OCI-LY3 (cell line): Measurements from ENCODE around the gene SSTR5.
A peak's percentile ranks its signal among the peaks of the same experiment; 100 is the strongest.

Experiments
- H2AFZ ChIP-seq: fragments of 200-600, 300-600 bp; shearing (Covaris generic); 2 replicates; pipeline ENCODE4 v1.6.0; 2014; ENCODE audit warnings: antibody characterized with exemption, low read depth, low read length
- H3K27ac ChIP-seq: fragments of 200-600, 300-600 bp; sonication (generic); 2 replicates; pipeline ENCODE4 v1.5.1; 2014; ENCODE audit warnings: mild to moderate bottlenecking, low read length, moderate library complexity, mixed read lengths
- H3K27me3 ChIP-seq: fragments of 200-600, 300-600 bp; sonication (generic); 2 replicates; pipeline ENCODE4 v1.6.1; 2014; ENCODE audit warnings: low read depth, low read length, mixed read lengths
- H3K36me3 ChIP-seq: fragments of 200-600, 300-600 bp; sonication (generic); replicated peaks from 2 replicates; pipeline ENCODE3; 2014; ENCODE audit warnings: low read depth, low read length, mixed read lengths
- H3K4me1 ChIP-seq: fragments of 300-600, 200-600 bp; sonication (generic); 2 replicates; pipeline ENCODE4 v1.6.1; 2014; ENCODE audit warnings: low read length, mixed read lengths
- H3K4me2 ChIP-seq: fragments of 200-600, 300-600 bp; sonication (generic); 2 replicates; pipeline ENCODE4 v1.6.1; 2014; ENCODE audit warnings: low read length, mixed read lengths
- H3K4me3 ChIP-seq: fragments of 300-600, 200-600 bp; sonication (generic); 2 replicates; pipeline ENCODE4 v1.5.1; 2014; ENCODE audit warnings: antibody characterized with exemption, mild to moderate bottlenecking, low read length, moderate library complexity
- H3K79me2 ChIP-seq: fragments of 300-600, 200-600 bp; shearing (Covaris generic); 2 replicates; pipeline ENCODE4 v1.6.1; 2014; ENCODE audit warnings: mild to moderate bottlenecking, low read length, mixed read lengths
- H3K9ac ChIP-seq: fragments of 300-600, 200-600 bp; shearing (Covaris generic); 2 replicates; pipeline ENCODE4 v1.6.0; 2014; ENCODE audit warnings: mild to moderate bottlenecking, low read length, moderate library complexity
- H3K9me3 ChIP-seq: fragments of 200-600, 300-600 bp; shearing (Covaris generic); 2 replicates; pipeline ENCODE4 v1.6.1; 2014; ENCODE audit warnings: low read length, mixed read lengths; ENCODE audit not compliant: insufficient read depth
- H4K20me1 ChIP-seq: fragments of 200-600, 300-600 bp; sonication (generic); 2 replicates; pipeline ENCODE4 v1.6.1; 2016; ENCODE audit warnings: low read length, mixed read lengths; ENCODE audit not compliant: insufficient read depth
- EZH2phosphoT487 ChIP-seq: fragments of 200-600 bp; shearing (Covaris generic); IDR thresholded peaks from 2 replicates; pipeline ENCODE4 v1.6.1; 2018; ENCODE audit warnings: antibody characterized with exemption, mixed run types, low read depth
- TF ChIP-seq, protein P1 (sequence below): fragments of 200-600, 300-600 bp; sonication (generic); IDR thresholded peaks from 2 replicates; pipeline ENCODE4 v1.5.1; 2014; ENCODE audit warnings: antibody characterized with exemption, low read length, low read depth

SSTR5 gene

DNA sequence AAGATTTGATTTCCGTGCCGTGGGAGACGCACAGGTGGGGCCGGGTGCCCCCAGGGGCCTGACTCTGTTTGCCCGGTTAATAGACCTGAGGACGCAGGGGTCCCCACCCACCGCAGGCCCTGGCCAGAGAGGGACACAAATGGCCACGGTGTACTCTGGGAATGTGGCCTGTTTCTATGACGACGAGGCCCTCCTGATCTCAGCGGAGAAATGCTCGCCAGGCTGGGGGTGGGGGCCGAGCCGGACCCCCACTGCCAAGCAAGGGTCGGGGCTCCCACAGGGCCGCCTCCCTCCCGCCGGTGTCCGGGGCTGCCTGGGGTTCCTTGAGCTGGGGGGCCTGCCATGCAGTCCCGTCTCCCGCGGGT lies 48.0 kb downstream of the SSTR5 start:
- Histone ChIP-seq H3K36me3 (no peaks in the 10 kb centered on the region), H3K9me3 (no peaks in the 10 kb centered on the region), H2AFZ (no peak overlapping the region), H3K79me2 (no peaks in the 10 kb centered on the region), H3K27ac (no peak overlapping the region), H4K20me1 (no peaks in the 10 kb centered on the region), H3K9ac (no peak overlapping the region), H3K4me3 (peak overlapping the region; percentile 52), H3K27me3 (no peaks in the 10 kb centered on the region), H3K4me1 (peaks cover 19% of the 10 kb centered on the region), H3K4me2 (peak overlapping the region; percentile 71)
- TF ChIP-seq, protein P1, sequence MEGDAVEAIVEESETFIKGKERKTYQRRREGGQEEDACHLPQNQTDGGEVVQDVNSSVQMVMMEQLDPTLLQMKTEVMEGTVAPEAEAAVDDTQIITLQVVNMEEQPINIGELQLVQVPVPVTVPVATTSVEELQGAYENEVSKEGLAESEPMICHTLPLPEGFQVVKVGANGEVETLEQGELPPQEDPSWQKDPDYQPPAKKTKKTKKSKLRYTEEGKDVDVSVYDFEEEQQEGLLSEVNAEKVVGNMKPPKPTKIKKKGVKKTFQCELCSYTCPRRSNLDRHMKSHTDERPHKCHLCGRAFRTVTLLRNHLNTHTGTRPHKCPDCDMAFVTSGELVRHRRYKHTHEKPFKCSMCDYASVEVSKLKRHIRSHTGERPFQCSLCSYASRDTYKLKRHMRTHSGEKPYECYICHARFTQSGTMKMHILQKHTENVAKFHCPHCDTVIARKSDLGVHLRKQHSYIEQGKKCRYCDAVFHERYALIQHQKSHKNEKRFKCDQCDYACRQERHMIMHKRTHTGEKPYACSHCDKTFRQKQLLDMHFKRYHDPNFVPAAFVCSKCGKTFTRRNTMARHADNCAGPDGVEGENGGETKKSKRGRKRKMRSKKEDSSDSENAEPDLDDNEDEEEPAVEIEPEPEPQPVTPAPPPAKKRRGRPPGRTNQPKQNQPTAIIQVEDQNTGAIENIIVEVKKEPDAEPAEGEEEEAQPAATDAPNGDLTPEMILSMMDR: no peak
- TF ChIP-seq EZH2phosphoT487: no peak

DNA sequence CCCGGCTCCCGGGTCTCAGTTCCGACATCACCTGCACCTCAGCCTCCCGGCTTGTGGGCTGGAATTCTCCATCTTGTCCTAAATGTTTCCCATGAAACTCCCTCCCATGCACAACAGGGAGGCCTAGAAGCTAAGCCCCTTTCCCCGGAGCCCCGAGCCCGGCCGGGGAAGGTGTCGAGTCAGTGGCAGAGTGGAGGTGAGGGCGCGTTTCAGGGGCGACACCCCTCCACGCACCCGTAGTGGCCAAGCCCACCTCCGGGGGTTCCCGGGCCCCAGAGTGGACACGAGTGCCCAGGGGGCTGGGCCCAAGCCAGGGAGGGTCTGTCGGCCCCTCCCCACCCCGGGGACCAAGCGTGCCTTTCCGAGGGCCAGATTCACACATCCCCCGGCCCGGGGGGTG lies 48.5 kb downstream of the SSTR5 start:
- H3K27me3 ChIP-seq: no peaks in the 10 kb centered on the region
- no peak overlapping the region for H3K27ac ChIP-seq
- no peak overlapping the region for H2AFZ ChIP-seq
- H3K4me2 ChIP-seq: no peak overlapping the region
- H3K4me3 ChIP-seq: no peak overlapping the region
- H3K36me3 ChIP-seq: no peaks in the 10 kb centered on the region
- no peaks in the 10 kb centered on the region for H3K9me3 ChIP-seq
- no peaks in the 10 kb centered on the region for H3K79me2 ChIP-seq
- peaks cover 19% of the 10 kb centered on the region for H3K4me1 ChIP-seq
- no peaks in the 10 kb centered on the region for H4K20me1 ChIP-seq
- TF ChIP-seq EZH2phosphoT487: no peak
- TF ChIP-seq, protein P1: no peak
- no peak overlapping the region for H3K9ac ChIP-seq

DNA sequence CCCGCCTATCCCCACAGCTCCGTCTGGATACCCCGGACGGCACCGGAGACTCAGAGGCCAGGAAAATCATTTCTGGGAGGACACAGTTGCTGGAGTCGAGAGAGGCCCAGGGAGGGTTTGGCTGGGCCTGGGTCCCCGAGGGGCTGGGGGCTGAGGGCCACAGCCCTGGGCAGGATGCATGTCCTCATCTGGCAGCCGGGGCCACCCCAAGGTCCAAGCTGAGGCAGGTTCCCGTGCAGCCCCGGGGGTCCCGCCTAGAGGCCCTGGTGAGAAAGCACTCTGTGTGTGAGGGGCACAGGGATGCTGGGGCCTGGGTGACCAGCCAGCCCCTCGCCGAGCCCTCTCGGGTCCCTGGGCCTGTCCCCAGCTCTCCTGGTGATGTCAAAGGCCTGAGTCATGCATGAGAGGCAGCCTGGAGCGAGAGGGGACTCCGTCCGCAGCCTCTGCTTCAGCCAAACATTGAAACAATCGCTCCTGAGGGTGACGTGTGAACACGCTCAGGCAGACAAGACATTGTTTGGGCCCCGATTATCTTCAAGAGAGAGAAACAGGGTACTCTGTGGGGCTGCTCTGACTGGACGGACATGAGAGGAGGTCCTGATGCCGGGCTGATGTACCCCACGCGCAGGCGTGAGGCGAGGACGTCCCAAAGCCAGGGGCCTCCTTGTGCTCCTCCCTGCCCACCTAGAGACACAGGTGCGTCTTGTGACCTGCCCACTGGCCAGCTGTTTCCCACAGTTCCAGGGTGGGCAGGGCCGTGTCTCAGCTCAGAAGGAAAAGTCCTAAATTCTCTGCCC lies 49.3 kb downstream of the SSTR5 start:
- no peak overlapping the region for H3K4me2 ChIP-seq
- H3K79me2 ChIP-seq: no peaks in the 10 kb centered on the region
- H3K36me3 ChIP-seq: no peaks in the 10 kb centered on the region
- no peak overlapping the region for H2AFZ ChIP-seq
- no peak overlapping the region for H3K4me3 ChIP-seq
- H3K9ac ChIP-seq: no peak overlapping the region
- no peaks in the 10 kb centered on the region for H3K27me3 ChIP-seq
- TF ChIP-seq, protein P1: no peak
- no peak for TF ChIP-seq EZH2phosphoT487
- no peaks in the 10 kb centered on the region for H4K20me1 ChIP-seq
- H3K9me3 ChIP-seq: no peaks in the 10 kb centered on the region
- H3K27ac ChIP-seq: no peak overlapping the region
- H3K4me1 ChIP-seq: peaks cover 19% of the 10 kb centered on the region

DNA sequence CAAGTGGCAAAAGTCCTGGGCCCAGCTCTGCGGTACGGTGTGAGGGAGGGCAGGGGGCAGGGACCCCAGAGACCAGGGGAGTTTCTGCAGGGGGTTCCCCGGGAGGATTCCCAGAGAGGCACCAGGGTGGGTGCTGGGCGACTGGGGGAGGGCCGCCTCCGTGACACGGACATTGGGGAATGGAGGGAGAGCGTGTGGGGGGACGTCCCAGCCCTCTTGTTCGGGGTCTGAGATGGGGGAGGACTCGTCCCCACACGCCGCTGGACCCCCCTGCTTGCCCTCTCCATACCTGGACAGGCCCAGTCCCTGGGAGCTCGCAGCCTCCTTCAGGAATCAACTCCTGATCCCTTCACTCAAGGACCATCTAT lies 49.8 kb downstream of the SSTR5 start:
- no peak overlapping the region for H3K4me2 ChIP-seq

More for the DNA sequence above, 49.8 kb downstream of the SSTR5 start:
- H3K4me1 ChIP-seq: peaks cover 19% of the 10 kb centered on the region
- H3K27ac ChIP-seq: no peak overlapping the region
- TF ChIP-seq, protein P1: no peak
- no peak for TF ChIP-seq EZH2phosphoT487
- H3K27me3 ChIP-seq: no peaks in the 10 kb centered on the region
- H4K20me1 ChIP-seq: no peaks in the 10 kb centered on the region
- no peak overlapping the region for H3K4me3 ChIP-seq
- H3K79me2 ChIP-seq: no peaks in the 10 kb centered on the region
- H3K9me3 ChIP-seq: no peaks in the 10 kb centered on the region
- no peak overlapping the region for H3K9ac ChIP-seq
- no peaks in the 10 kb centered on the region for H3K36me3 ChIP-seq
- H2AFZ ChIP-seq: no peak overlapping the region
